ENCODE measurements around the gene SCFD2.

Gene SCFD2

GRCh38 chr4:52989865-52990264 is 376.0 kb downstream of the SCFD2 start:
- TF ChIP-seq SIN3A (IDR thresholded peaks at IDR 0.05; ENCODE audit: borderline replicate concordance, insufficient read depth, low read length) (no peak), FOXP2 (optimal IDR thresholded peaks at IDR 0.05; ENCODE audit: borderline replicate concordance, extremely low read depth, extremely low read length, insufficient read depth) (no peak), POLR2AphosphoS5 (IDR thresholded peaks at IDR 0.05; ENCODE audit: low read depth, low read length) (no peak)

DNA sequence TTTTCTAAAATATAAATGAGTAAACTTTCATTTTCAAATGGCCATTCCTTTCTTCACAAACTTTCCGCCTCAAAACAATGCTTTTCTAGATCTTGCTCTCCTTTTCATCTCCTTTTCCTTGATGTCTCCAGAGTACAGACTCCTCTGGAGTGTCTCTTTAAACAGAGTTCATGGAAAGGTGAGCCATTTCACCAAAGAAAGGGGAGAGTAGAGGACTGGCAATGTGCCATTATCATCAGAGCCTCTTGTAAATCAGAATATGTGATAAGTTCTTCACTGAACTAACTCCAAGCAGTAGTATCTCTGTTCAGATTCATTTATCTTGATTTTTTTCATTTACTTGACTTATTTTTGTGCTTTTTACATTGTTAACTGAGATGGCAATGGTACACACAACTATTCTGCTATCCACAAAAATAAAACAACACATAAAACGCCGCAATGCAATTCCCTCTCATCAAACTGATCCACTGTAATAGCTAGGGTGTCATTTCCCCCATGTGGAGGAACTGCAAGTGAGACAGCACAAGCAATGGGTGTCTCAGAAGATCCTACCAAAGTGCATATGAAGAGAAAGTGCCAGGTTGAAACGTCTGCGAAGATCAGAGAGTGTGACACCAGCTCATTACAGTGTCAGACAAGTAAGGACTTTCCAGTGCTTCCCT is 378.3 kb downstream of the SCFD2 start:
- TF ChIP-seq FOXP2 (optimal IDR thresholded peaks at IDR 0.05; ENCODE audit: borderline replicate concordance, extremely low read depth, extremely low read length, insufficient read depth): no peak
- no peak for TF ChIP-seq SIN3A (IDR thresholded peaks at IDR 0.05; ENCODE audit: borderline replicate concordance, insufficient read depth, low read length)
- TF ChIP-seq TAF1 (IDR thresholded peaks at IDR 0.05; ENCODE audit: borderline replicate concordance, insufficient read depth, low read length): no peak
- no peak for TF ChIP-seq REST (IDR thresholded peaks at IDR 0.05; ENCODE audit: insufficient read depth in 1 of 2, low read depth in 2 of 2, low read length in 2 of 2)
- no peak for TF ChIP-seq POLR2AphosphoS5 (IDR thresholded peaks at IDR 0.05; ENCODE audit: low read depth, low read length)

GRCh38 chr4:52984462-52984881 is 381.4 kb downstream of the SCFD2 start:
- TF ChIP-seq FOXP2 (optimal IDR thresholded peaks at IDR 0.05; ENCODE audit: borderline replicate concordance, extremely low read depth, extremely low read length, insufficient read depth) (no peak), POLR2AphosphoS5 (IDR thresholded peaks at IDR 0.05; ENCODE audit: low read depth, low read length) (no peak)

DNA sequence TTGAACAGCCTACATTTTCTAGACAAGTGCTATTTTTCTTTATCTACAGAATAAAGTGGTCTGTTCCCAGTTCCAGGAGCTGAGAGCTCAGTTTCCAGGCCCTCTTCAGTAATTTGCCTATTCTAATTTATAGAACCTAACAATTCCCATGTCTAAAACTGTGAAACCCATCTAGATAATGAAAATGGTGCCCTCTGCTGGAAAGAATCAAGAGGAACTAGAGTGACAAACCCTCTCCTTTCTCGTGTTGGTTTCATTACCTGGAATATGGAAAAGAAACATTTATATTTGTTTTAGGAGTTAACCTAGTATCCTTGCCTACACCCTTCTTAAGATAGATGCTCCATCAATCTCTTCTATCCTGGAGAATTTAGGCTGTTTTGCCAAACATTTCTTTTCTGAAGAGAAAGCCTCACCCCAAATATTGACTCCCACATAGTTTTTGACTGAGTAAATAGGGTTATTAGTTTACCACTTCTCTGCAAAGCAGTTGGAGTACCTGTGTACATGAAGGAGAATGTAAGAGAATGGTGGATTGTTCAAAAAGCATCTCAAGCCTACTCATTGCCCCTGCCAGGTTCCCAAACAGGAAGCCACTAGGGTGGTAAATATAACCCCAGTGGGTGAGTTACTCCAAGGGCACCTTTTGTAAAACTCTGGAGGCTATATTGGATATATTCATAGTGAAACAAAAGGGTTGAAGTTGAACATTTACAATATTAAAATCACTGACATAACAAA is 382.1 kb downstream of the SCFD2 start:
- TF ChIP-seq TAF1 (IDR thresholded peaks at IDR 0.05; ENCODE audit: borderline replicate concordance, insufficient read depth, low read length): no peak

- TF ChIP-seq FOXP2 (optimal IDR thresholded peaks at IDR 0.05; ENCODE audit: borderline replicate concordance, extremely low read depth, extremely low read length, insufficient read depth) (no peak), REST (IDR thresholded peaks at IDR 0.05; ENCODE audit: insufficient read depth in 1 of 2, low read depth in 2 of 2, low read length in 2 of 2) (no peak), TAF1 (IDR thresholded peaks at IDR 0.05; ENCODE audit: borderline replicate concordance, insufficient read depth, low read length) (no peak), SIN3A (IDR thresholded peaks at IDR 0.05; ENCODE audit: borderline replicate concordance, insufficient read depth, low read length) (no peak), POLR2AphosphoS5 (IDR thresholded peaks at IDR 0.05; ENCODE audit: low read depth, low read length) (no peak)
Observed at GRCh38 chr4:52982946-52983340, 382.9 kb downstream of the SCFD2 start.

DNA sequence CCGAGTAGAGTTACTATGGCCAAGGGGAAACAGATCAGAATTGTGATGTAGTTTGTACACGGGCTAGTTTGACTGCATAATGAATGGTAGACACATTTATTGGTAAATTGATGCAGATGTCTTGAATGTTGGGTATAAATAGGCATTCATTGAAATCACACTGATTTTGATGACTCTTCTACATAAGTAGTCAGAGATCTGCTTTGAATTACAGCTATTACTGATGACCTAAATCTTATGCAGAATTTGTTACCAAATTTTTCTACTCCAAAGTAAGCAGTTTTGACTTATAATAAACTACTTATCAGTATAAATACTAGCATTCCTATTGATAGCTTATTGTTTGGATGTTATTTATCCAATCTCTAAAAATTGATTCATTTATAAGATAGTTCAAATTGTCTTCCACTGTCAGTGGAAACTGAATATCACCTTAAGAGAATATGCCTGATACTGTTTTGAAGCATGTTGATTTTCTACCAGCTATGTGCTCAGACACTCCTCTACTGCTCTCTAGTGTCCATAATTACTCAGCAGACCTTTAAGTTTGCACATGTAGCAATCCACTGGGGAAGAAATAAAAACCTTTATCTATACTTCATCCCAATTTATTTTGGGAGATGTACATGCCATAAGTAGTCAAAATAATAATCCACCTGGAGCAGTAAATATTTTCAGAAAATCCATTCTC is 383.5 kb downstream of the SCFD2 start:
- no peak for TF ChIP-seq SIN3A (IDR thresholded peaks at IDR 0.05; ENCODE audit: borderline replicate concordance, insufficient read depth, low read length)
- TF ChIP-seq FOXP2 (optimal IDR thresholded peaks at IDR 0.05; ENCODE audit: borderline replicate concordance, extremely low read depth, extremely low read length, insufficient read depth): no peak
- TF ChIP-seq TAF1 (IDR thresholded peaks at IDR 0.05; ENCODE audit: borderline replicate concordance, insufficient read depth, low read length): no peak
- no peak for TF ChIP-seq REST (IDR thresholded peaks at IDR 0.05; ENCODE audit: insufficient read depth in 1 of 2, low read depth in 2 of 2, low read length in 2 of 2)
- no peak for TF ChIP-seq POLR2AphosphoS5 (IDR thresholded peaks at IDR 0.05; ENCODE audit: low read depth, low read length)

Measured in PFSK-1 (cell line).